HG03039 (cell line): ENCODE data around the gene SKI.
"Not testable (repeated sequence)": the region's sequence is repeated elsewhere in the genome, so short reads cannot be mapped to it uniquely, and the experiment has no call there.

ENCODE experiments used
- ATAC-seq: cut with Tn5 transposase; IDR thresholded peaks from one replicate; pipeline ENCODE4 v1.9.1; 2021; ENCODE audit warnings: mild to moderate bottlenecking, moderate library complexity; ENCODE audit not compliant: unreplicated experiment

SKI gene

GRCh38 chr1:2290595-2291510, 62.7 kb downstream of the SKI start:
- no peak for ATAC-seq

GRCh38 chr1:2291577-2291976, 63.5 kb downstream of the SKI start:
- ATAC-seq = no peak

GRCh38 chr1:2292725-2293450, 64.8 kb downstream of the SKI start:
- ATAC-seq = no peak

GRCh38 chr1:2294033-2294724, 66.1 kb downstream of the SKI start:
- no peak for ATAC-seq

- no peak for ATAC-seq
Observed at GRCh38 chr1:2294725-2295078, 66.6 kb downstream of the SKI start.

GRCh38 chr1:2295526-2295925, 67.4 kb downstream of the SKI start:
- ATAC-seq = no peak

- not testable (repeated sequence) for ATAC-seq
Observed at GRCh38 chr1:2296211-2296610, 68.1 kb downstream of the SKI start.

- no peak for ATAC-seq
Observed at GRCh38 chr1:2296614-2297013, 68.5 kb downstream of the SKI start.

- ATAC-seq = no peak
Observed at GRCh38 chr1:2297246-2298011, 69.3 kb downstream of the SKI start.

- ATAC-seq = no peak
Observed at GRCh38 chr1:2298685-2299084, 70.6 kb downstream of the SKI start.

GRCh38 chr1:2299131-2299627, 71.1 kb downstream of the SKI start:
- ATAC-seq = no peak

GRCh38 chr1:2300004-2300771, 72.1 kb downstream of the SKI start:
- ATAC-seq = peak; percentile 61

GRCh38 chr1:2300851-2301606, 72.9 kb downstream of the SKI start:
- ATAC-seq = peak; percentile 36

GRCh38 chr1:2301607-2302291, 73.6 kb downstream of the SKI start:
- no peak for ATAC-seq

- no peak for ATAC-seq
Observed at GRCh38 chr1:2302292-2302925, 74.3 kb downstream of the SKI start.

- no peak for ATAC-seq
Observed at GRCh38 chr1:2303016-2303775, 75.1 kb downstream of the SKI start.

- no peak for ATAC-seq
Observed at GRCh38 chr1:2303781-2304180, 75.7 kb downstream of the SKI start.
